ENCODE results near the gene CTDSPL.

CTDSPL gene

GRCh38 chr3:37989821-37990480, 128.3 kb downstream of the CTDSPL start:
- no peak for TF ChIP-seq REPIN1 (tag by site-specific recombination; IDR thresholded peaks at IDR 0.05; ENCODE audit: low read depth)
- TF ChIP-seq ZNF629 (tag by site-specific recombination; IDR thresholded peaks at IDR 0.05), result no peak
- no peak for TF ChIP-seq ZNF645 (tag by site-specific recombination; IDR thresholded peaks at IDR 0.05)
- no peak for TF ChIP-seq OSR2 (tag by site-specific recombination; IDR thresholded peaks at IDR 0.05)
- TF ChIP-seq KLF10 (tag by site-specific recombination; IDR thresholded peaks at IDR 0.05), result no peak
- TF ChIP-seq ZNF558 (tag by site-specific recombination; IDR thresholded peaks at IDR 0.05), result no peak
- TF ChIP-seq SP7 (tag by site-specific recombination; IDR thresholded peaks at IDR 0.05), result no peak
- TF ChIP-seq ZNF350 (tag by site-specific recombination; IDR thresholded peaks at IDR 0.05), result no peak
- TF ChIP-seq EGR2 (tag by site-specific recombination; IDR thresholded peaks at IDR 0.05; ENCODE audit: low read depth), result no peak
- CTCF ChIA-PET, result interaction anchor here (0.7 to 1.5 kb wide), 5 partner anchors 14 to 136 kb away, joined by 3 to 4 read pairs (median 3); no protein-coding TSS in a partner anchor
- POLR2A ChIA-PET, result no interaction called here
- Histone ChIP-seq H3K27ac (ENCODE audit: extremely low read depth, low read depth, low read length) (no peak overlapping the region), H3K36me3 (ENCODE audit: control insufficient read depth in 2 of 2, insufficient read depth in 1 of 2, low read length in 2 of 2) (no peaks in the 10 kb centered on the region), H3K4me3 (ENCODE audit: low read depth, low read length) (no peak overlapping the region), H3K9me3 (ENCODE audit: control insufficient read depth, insufficient read depth, low read depth, low read length) (no peaks in the 10 kb centered on the region), H3K4me1 (ENCODE audit: control insufficient read depth, insufficient read depth, low read length) (no peaks in the 10 kb centered on the region)

GRCh38 chr3:37990527-37990926, 128.8 kb downstream of the CTDSPL start, which contains the start of gene VILL:
Gene VILL (plus strand): TSS chr3:37990786. CDS start chr3:37993673, 2,887 bp downstream.
- ChIA-PET CTCF (interaction anchor here (1.0 kb wide), 2 partner anchors 13 to 24 kb away, joined by 3 read pairs; no protein-coding TSS in a partner anchor), POLR2A (no interaction called here)
- no peaks in the 10 kb centered on the region for H3K36me3 ChIP-seq (ENCODE audit: control insufficient read depth in 2 of 2, insufficient read depth in 1 of 2, low read length in 2 of 2)
- H3K27ac ChIP-seq (ENCODE audit: extremely low read depth, low read depth, low read length), result no peak within 1 kb of the TSS
- H3K4me1 ChIP-seq (ENCODE audit: control insufficient read depth, insufficient read depth, low read length), result no peaks in the 10 kb centered on the region
- no peak within 1 kb of the TSS for H3K4me3 ChIP-seq (ENCODE audit: low read depth, low read length)
- no peaks in the 10 kb centered on the region for H3K9me3 ChIP-seq (ENCODE audit: control insufficient read depth, insufficient read depth, low read depth, low read length)
- no peak for TF ChIP-seq ZNF157 (tag by site-specific recombination; IDR thresholded peaks at IDR 0.05)
- TF ChIP-seq ZNF501 (tag by site-specific recombination; IDR thresholded peaks at IDR 0.05), result no peak
- TF ChIP-seq ZNF324 (tag by site-specific recombination; IDR thresholded peaks at IDR 0.05), result no peak
- no peak for TF ChIP-seq KLF8 (tag by site-specific recombination; IDR thresholded peaks at IDR 0.05)
- TF ChIP-seq ZBTB20 (tag by site-specific recombination; IDR thresholded peaks at IDR 0.05), result peak; percentile 27; the same call in 1 of the 2 replicates
- TF ChIP-seq GLI2 (tag by site-specific recombination; IDR thresholded peaks at IDR 0.05; ENCODE audit: borderline replicate concordance, low read depth), result no peak
- TF ChIP-seq YY1 (tag by site-specific recombination; IDR thresholded peaks at IDR 0.05), result no peak
- 0 out of 2 replicates have a peak, but pooled peaks have one; percentile 26 for TF ChIP-seq ZNF398 (tag by site-specific recombination; IDR thresholded peaks at IDR 0.05)
- TF ChIP-seq HOXA7 (CRISPR knock-in tag; IDR thresholded peaks at IDR 0.05; ENCODE audit: borderline replicate concordance), result no peak
- no peak for TF ChIP-seq ZNF341 (tag by site-specific recombination; IDR thresholded peaks at IDR 0.05; ENCODE audit: low read depth)
- no peak for TF ChIP-seq ZNF670 (tag by site-specific recombination; IDR thresholded peaks at IDR 0.05; ENCODE audit: low read depth)
- TF ChIP-seq ZNF701 (tag by site-specific recombination; IDR thresholded peaks at IDR 0.05), result no peak
- TF ChIP-seq ZNF449 (tag by site-specific recombination; IDR thresholded peaks at IDR 0.05), result no peak
- no peak for TF ChIP-seq SETDB1 (IDR thresholded peaks at IDR 0.05; ENCODE audit: insufficient read length, low read length)
- no peak for TF ChIP-seq ZNF394 (tag by site-specific recombination; IDR thresholded peaks at IDR 0.05; ENCODE audit: borderline replicate concordance)
- TF ChIP-seq ZNF555 (tag by site-specific recombination; conservative IDR thresholded peaks at IDR 0.05), result no peak
- TF ChIP-seq ZNF776 (tag by site-specific recombination; IDR thresholded peaks at IDR 0.05; ENCODE audit: borderline replicate concordance), result no peak
- no peak for TF ChIP-seq ZNF280D (tag by site-specific recombination; IDR thresholded peaks at IDR 0.05)
